Smooth muscle cell (in vitro differentiated cells): Measurements from ENCODE around the gene DKK2. TPM values are rescaled to one million over a fixed set of nuclear protein-coding genes. Genes with fewer than 3 reads are reported as not detected.

Source experiments
- DNase-seq: peaks from one replicate; lab custom pipeline; 2025; ENCODE audit not compliant: unreplicated experiment; lab: John Stamatoyannopoulos, UW
- H2AFZ ChIP-seq: fragments of 200-600 bp; sonication (generic); 2 replicates; pipeline ENCODE4 v1.6.0; 2016; ENCODE audit warnings: antibody characterized with exemption, low read depth, mild to moderate bottlenecking
- H3F3A ChIP-seq: fragments of 200-600 bp; sonication (generic); 2 replicates; pipeline ENCODE4 v1.6.0; 2017; ENCODE audit warnings: antibody characterized with exemption, low read depth
- H3K27ac ChIP-seq: fragments of 200-600 bp; sonication (generic); 2 replicates; pipeline ENCODE4 v1.5.1; 2016; ENCODE audit warnings: low read depth, mild to moderate bottlenecking
- H3K27me3 ChIP-seq: fragments of 200-600 bp; sonication (generic); 2 replicates; pipeline ENCODE4 v1.6.1; 2016; ENCODE audit warnings: low read depth, mild to moderate bottlenecking
- H3K36me3 ChIP-seq: fragments of 200-600 bp; sonication (generic); 2 replicates; pipeline ENCODE4 v1.5.1; 2016; ENCODE audit warnings: low read depth
- H3K4me1 ChIP-seq: fragments of 200-600 bp; sonication (generic); 2 replicates; pipeline ENCODE4 v1.5.1; 2016; ENCODE audit warnings: low read depth
- H3K4me2 ChIP-seq: fragments of 200-600 bp; sonication (generic); 2 replicates; pipeline ENCODE4 v1.6.0; 2016; ENCODE audit warnings: mild to moderate bottlenecking
- H3K4me3 ChIP-seq: fragments of 200-600 bp; sonication (generic); 2 replicates; pipeline ENCODE4 v1.5.1; 2016; ENCODE audit warnings: mild to moderate bottlenecking
- H3K79me2 ChIP-seq: fragments of 200-600 bp; sonication (generic); 2 replicates; pipeline ENCODE4 v1.6.0; 2016; ENCODE audit warnings: low read depth, mild to moderate bottlenecking
- H3K9ac ChIP-seq: fragments of 200-600 bp; sonication (generic); 2 replicates; pipeline ENCODE4 v1.6.0; 2016; ENCODE audit warnings: low read depth
- H3K9me3 ChIP-seq: fragments of 200-600 bp; sonication (generic); replicated peaks from 2 replicates; pipeline ENCODE4 v1.5.1; 2016; ENCODE audit warnings: low read depth
- H4K20me1 ChIP-seq: fragments of 200-600 bp; sonication (generic); 2 replicates; pipeline ENCODE4 v1.6.0; 2016; ENCODE audit warnings: low read depth
- CTCF ChIP-seq: fragments of 200-600 bp; sonication (generic); IDR thresholded peaks from 2 replicates; pipeline ENCODE4 v1.5.1; 2017; ENCODE audit warnings: borderline replicate concordance, mild to moderate bottlenecking, antibody characterized with exemption; ENCODE audit not compliant: insufficient read depth, poor library complexity, severe bottlenecking
- WGBS: methylation state at CpG from one replicate; pipeline ENCODE4 v1.1.7; 2016; ENCODE audit warnings: low lambda C conversion rate; 5-methylcytosine and 5-hydroxymethylcytosine counted together
- polyA plus RNA-seq: library from polyadenylated mRNA; unstranded; fragments of >200 nt; fragmentation: Nextera tagmentation; extraction: Ambion mirVana; gene quantifications from 2 replicates; pipeline ENCODE4 v1.2.1, GENCODE V29; 2016
- total RNA-seq: library from RNA; depleted of rRNA; stranded (reverse); fragments of >200 nt; gene quantifications from 2 replicates; pipeline ENCODE4 v1.2.3, GENCODE V29; 2014

Gene DKK2
- total and polyA plus RNA-seq, 2 experiments from 2014 or later, result 325 to 555 TPM

GRCh38 chr4:106892786-106893185, 143.3 kb downstream of the DKK2 start:
- H3K79me2 ChIP-seq, result no peaks in the 10 kb centered on the region
- H3F3A ChIP-seq, result no peaks in the 10 kb centered on the region
- no peaks in the 10 kb centered on the region for H3K27me3 ChIP-seq
- no peak overlapping the region for H2AFZ ChIP-seq
- TF ChIP-seq CTCF, result no peak
- 93% methylated on average over 6 of the region's 6 CpGs for whole genome bisulfite sequencing
- H3K4me1 ChIP-seq, result no peaks in the 10 kb centered on the region
- H4K20me1 ChIP-seq, result no peaks in the 10 kb centered on the region
- H3K4me2 ChIP-seq, result no peak overlapping the region
- no peak overlapping the region for H3K9ac ChIP-seq
- H3K27ac ChIP-seq, result no peak overlapping the region
- no peak for DNase-seq
- H3K36me3 ChIP-seq, result no peaks in the 10 kb centered on the region
- H3K9me3 ChIP-seq, result no peaks in the 10 kb centered on the region
- H3K4me3 ChIP-seq, result no peak overlapping the region

GRCh38 chr4:106875340-106875739, 160.8 kb downstream of the DKK2 start:
- H3K4me1 ChIP-seq, result no peaks in the 10 kb centered on the region
- DNase-seq, result no peak
- no peaks in the 10 kb centered on the region for H3K9me3 ChIP-seq
- no peaks in the 10 kb centered on the region for H3K36me3 ChIP-seq
- no peaks in the 10 kb centered on the region for H4K20me1 ChIP-seq
- H3F3A ChIP-seq, result no peaks in the 10 kb centered on the region
- no peak overlapping the region for H3K9ac ChIP-seq
- TF ChIP-seq CTCF, result no peak
- no peak overlapping the region for H3K27ac ChIP-seq
- WGBS, result 45% methylated on average over 7 of the region's 7 CpGs
- no peaks in the 10 kb centered on the region for H3K27me3 ChIP-seq
- no peak overlapping the region for H2AFZ ChIP-seq
- no peak overlapping the region for H3K4me3 ChIP-seq
- H3K4me2 ChIP-seq, result no peak overlapping the region
- no peaks in the 10 kb centered on the region for H3K79me2 ChIP-seq
